ENCODE results near the gene GIPC1. TPM values are rescaled to one million over a fixed set of nuclear protein-coding genes. Genes with fewer than 3 reads are reported as not detected.

The GIPC1 gene
- total and polyA plus RNA-seq, 9 of the 15 experiments (the other 6 are each of a cell fraction or from before 2014, with no cell fraction given), result 0.49 to 54.7 (median 24.8) TPM

DNA sequence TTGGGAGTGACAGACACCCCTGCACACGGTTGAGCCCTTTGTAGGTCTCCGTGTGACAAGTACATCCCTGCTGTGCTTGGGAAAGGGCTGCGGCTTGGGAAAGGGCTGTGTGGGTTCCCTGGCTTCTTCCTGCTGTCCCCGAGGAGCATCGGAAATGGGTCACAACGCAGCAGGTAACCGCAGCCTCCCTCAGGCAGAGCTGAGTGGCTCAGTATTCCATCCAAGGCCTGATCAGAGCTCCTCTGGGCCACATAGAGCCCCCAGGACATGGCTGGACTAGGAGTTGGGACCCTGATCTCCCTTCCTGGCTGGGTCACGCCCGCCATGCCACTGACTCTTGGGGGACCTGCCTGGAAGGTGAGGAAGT, 49.8 kb upstream of the GIPC1 start:
- DNase-seq (ENCODE audit: extremely low read depth in 1 of 4, low spot score in 3 of 4) (no peak), ATAC-seq (no peak), FAIRE-seq (no peak)
- H3K27me3 ChIP-seq (ENCODE audit: control insufficient read depth in 2 of 2, insufficient read depth in 2 of 2, low read length in 2 of 2), result no peaks in the 10 kb centered on the region
- H3K27ac ChIP-seq (ENCODE audit: extremely low read depth, low read depth, low read length), result 0 out of 3 replicates have a peak overlapping the region, but pooled peaks have one; percentile 26
- H3K9ac ChIP-seq (ENCODE audit: insufficient read depth in 1 of 2, low read depth in 2 of 2, low read length in 2 of 2), result peak overlapping the region in 1 of 2 experiments; percentile 65; a peak in 2 of 4 replicates
- no peak overlapping the region for H3K4me2 ChIP-seq (ENCODE audit: insufficient read depth, low read length)
- H3K79me2 ChIP-seq (ENCODE audit: control insufficient read depth, insufficient read depth, low read length), result peaks cover 71% of the 10 kb centered on the region
- POLR2A ChIA-PET, result no interaction called here
- intact Hi-C loops (cut with micrococcal nuclease), result no loop called here
- CTCF ChIA-PET (ENCODE audit: low intra/inter-chr PET ratio), result no interaction called here
- no TSS peak for BruUV-seq (replicated peaks)
- no peaks in the 10 kb centered on the region for H3K9me1 ChIP-seq (ENCODE audit: control insufficient read depth, insufficient read depth, low read length)
- WGBS (ENCODE audit: insufficient coverage, low coverage, missing lambda C conversion rate), result 85% methylated on average over 8 of the region's 9 CpGs
- in situ Hi-C loops (cut with MboI), result no loop called here
- no peak overlapping the region for H2AFZ ChIP-seq (ENCODE audit: low read depth, low read length)
- H3K36me3 ChIP-seq (ENCODE audit: control insufficient read depth, insufficient read depth, low read length), result peaks cover 37% of the 10 kb centered on the region; the same call in 2 of the 3 replicates
- H3K9me3 ChIP-seq (replicated peaks; ENCODE audit: control insufficient read depth, insufficient read depth, low read depth, low read length), result no peaks in the 10 kb centered on the region
- no peak overlapping the region for H3K4me3 ChIP-seq
- H4K20me1 ChIP-seq (replicated peaks; ENCODE audit: control insufficient read depth, insufficient read depth, low read length), result peaks cover 8% of the 10 kb centered on the region; the same call in 1 of the 2 replicates
- peaks cover 21 to 45% of the 10 kb centered on the region in 2 experiments for H3K4me1 ChIP-seq (replicated peaks in 1 of 2; ENCODE audit: control insufficient read depth in 2 of 2, insufficient read depth in 2 of 2, low read length in 2 of 2)
- TF ChIP-seq RCOR1 (IDR thresholded peaks at IDR 0.05; ENCODE audit: borderline replicate concordance in 1 of 2, low read depth in 2 of 2, low read length in 2 of 2) (no peak), POLR2G (IDR thresholded peaks at IDR 0.05; ENCODE audit: low read depth, low read length) (no peak), MIER1 (IDR thresholded peaks at IDR 0.05; ENCODE audit: low read depth) (no peak), SNIP1 (IDR thresholded peaks at IDR 0.05; ENCODE audit: low read depth) (no peak), SMARCA4 (IDR thresholded peaks at IDR 0.05) (no peak), KDM5B (IDR thresholded peaks at IDR 0.05; ENCODE audit: insufficient replicate concordance, low read depth, low read length) (no peak), NCOA1 (IDR thresholded peaks at IDR 0.05; ENCODE audit: low read depth) (no peak), SRSF1 (IDR thresholded peaks at IDR 0.05; ENCODE audit: low read depth, low read length) (no peak), PCBP1 (IDR thresholded peaks at IDR 0.05; ENCODE audit: low read depth, low read length, poor library complexity, severe bottlenecking) (no peak), HDAC1 (IDR thresholded peaks at IDR 0.05) (no peak), TSC22D4 (tag; IDR thresholded peaks at IDR 0.05) (no peak), ZKSCAN3 (CRISPR knock-in tag; IDR thresholded peaks at IDR 0.05) (no peak)
- TF ChIP-seq, protein P1, sequence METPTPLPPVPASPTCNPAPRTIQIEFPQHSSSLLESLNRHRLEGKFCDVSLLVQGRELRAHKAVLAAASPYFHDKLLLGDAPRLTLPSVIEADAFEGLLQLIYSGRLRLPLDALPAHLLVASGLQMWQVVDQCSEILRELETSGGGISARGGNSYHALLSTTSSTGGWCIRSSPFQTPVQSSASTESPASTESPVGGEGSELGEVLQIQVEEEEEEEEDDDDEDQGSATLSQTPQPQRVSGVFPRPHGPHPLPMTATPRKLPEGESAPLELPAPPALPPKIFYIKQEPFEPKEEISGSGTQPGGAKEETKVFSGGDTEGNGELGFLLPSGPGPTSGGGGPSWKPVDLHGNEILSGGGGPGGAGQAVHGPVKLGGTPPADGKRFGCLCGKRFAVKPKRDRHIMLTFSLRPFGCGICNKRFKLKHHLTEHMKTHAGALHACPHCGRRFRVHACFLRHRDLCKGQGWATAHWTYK (CRISPR knock-in tag; IDR thresholded peaks at IDR 0.05), result no peak
- TF ChIP-seq, protein P2, sequence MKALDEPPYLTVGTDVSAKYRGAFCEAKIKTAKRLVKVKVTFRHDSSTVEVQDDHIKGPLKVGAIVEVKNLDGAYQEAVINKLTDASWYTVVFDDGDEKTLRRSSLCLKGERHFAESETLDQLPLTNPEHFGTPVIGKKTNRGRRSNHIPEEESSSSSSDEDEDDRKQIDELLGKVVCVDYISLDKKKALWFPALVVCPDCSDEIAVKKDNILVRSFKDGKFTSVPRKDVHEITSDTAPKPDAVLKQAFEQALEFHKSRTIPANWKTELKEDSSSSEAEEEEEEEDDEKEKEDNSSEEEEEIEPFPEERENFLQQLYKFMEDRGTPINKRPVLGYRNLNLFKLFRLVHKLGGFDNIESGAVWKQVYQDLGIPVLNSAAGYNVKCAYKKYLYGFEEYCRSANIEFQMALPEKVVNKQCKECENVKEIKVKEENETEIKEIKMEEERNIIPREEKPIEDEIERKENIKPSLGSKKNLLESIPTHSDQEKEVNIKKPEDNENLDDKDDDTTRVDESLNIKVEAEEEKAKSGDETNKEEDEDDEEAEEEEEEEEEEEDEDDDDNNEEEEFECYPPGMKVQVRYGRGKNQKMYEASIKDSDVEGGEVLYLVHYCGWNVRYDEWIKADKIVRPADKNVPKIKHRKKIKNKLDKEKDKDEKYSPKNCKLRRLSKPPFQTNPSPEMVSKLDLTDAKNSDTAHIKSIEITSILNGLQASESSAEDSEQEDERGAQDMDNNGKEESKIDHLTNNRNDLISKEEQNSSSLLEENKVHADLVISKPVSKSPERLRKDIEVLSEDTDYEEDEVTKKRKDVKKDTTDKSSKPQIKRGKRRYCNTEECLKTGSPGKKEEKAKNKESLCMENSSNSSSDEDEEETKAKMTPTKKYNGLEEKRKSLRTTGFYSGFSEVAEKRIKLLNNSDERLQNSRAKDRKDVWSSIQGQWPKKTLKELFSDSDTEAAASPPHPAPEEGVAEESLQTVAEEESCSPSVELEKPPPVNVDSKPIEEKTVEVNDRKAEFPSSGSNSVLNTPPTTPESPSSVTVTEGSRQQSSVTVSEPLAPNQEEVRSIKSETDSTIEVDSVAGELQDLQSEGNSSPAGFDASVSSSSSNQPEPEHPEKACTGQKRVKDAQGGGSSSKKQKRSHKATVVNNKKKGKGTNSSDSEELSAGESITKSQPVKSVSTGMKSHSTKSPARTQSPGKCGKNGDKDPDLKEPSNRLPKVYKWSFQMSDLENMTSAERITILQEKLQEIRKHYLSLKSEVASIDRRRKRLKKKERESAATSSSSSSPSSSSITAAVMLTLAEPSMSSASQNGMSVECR (CRISPR knock-in tag; IDR thresholded peaks at IDR 0.05), result no peak
- TF ChIP-seq, protein P3, sequence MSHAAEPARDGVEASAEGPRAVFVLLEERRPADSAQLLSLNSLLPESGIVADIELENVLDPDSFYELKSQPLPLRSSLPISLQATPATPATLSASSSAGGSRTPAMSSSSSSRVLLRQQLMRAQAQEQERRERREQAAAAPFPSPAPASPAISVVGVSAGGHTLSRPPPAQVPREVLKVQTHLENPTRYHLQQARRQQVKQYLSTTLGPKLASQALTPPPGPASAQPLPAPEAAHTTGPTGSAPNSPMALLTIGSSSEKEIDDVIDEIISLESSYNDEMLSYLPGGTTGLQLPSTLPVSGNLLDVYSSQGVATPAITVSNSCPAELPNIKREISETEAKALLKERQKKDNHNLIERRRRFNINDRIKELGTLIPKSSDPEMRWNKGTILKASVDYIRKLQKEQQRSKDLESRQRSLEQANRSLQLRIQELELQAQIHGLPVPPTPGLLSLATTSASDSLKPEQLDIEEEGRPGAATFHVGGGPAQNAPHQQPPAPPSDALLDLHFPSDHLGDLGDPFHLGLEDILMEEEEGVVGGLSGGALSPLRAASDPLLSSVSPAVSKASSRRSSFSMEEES (CRISPR knock-in tag; IDR thresholded peaks at IDR 0.05), result no peak

All from K562 (cell line).